ENCODE results near the gene KCNT1.

- TF ChIP-seq SIN3A (IDR thresholded peaks at IDR 0.05; ENCODE audit: borderline replicate concordance, insufficient read depth, low read length) (no peak), POLR2AphosphoS5 (IDR thresholded peaks at IDR 0.05; ENCODE audit: low read depth, low read length) (no peak), TAF1 (IDR thresholded peaks at IDR 0.05; ENCODE audit: borderline replicate concordance, insufficient read depth, low read length) (no peak), REST (IDR thresholded peaks at IDR 0.05; ENCODE audit: insufficient read depth in 1 of 2, low read depth in 2 of 2, low read length in 2 of 2) (no peak), FOXP2 (optimal IDR thresholded peaks at IDR 0.05; ENCODE audit: borderline replicate concordance, extremely low read depth, extremely low read length, insufficient read depth) (no peak)
Measured at GRCh38 chr9:135825435-135826187, 123.6 kb downstream of the KCNT1 start.

Measured in PFSK-1 (cell line).